ENCODE data around the gene ANKRD6.

The ANKRD6 gene

GRCh38 chr6:89436226-89436625 is 3.3 kb downstream of the ANKRD6 start:
- no peak for DNase-seq
- H3K36me3 Mint-ChIP-seq (ENCODE audit: low read depth): peaks cover 2% of the 10 kb centered on the region
- H3K27ac Mint-ChIP-seq: no peak overlapping the region
- H3K4me3 Mint-ChIP-seq: no peak overlapping the region
- peaks cover 23% of the 10 kb centered on the region for H3K4me1 Mint-ChIP-seq (ENCODE audit: low read depth)
- H3K9me3 Mint-ChIP-seq: no peaks in the 10 kb centered on the region
- H3K27me3 Mint-ChIP-seq: peaks cover 3% of the 10 kb centered on the region

- Mint-ChIP-seq H3K36me3 (ENCODE audit: low read depth) (peaks cover 2% of the 10 kb centered on the region), H3K27me3 (peaks cover 3% of the 10 kb centered on the region), H3K9me3 (no peaks in the 10 kb centered on the region), H3K4me3 (no peak overlapping the region), H3K27ac (no peak overlapping the region), H3K4me1 (ENCODE audit: low read depth) (peaks cover 13% of the 10 kb centered on the region)
- no peak for DNase-seq
Measured at GRCh38 chr6:89438248-89438647, 5.3 kb downstream of the ANKRD6 start.

GRCh38 chr6:89439014-89439413 is 6.1 kb downstream of the ANKRD6 start:
- H3K9me3 Mint-ChIP-seq: no peaks in the 10 kb centered on the region
- H3K36me3 Mint-ChIP-seq (ENCODE audit: low read depth): no peaks in the 10 kb centered on the region
- DNase-seq: no peak
- H3K4me3 Mint-ChIP-seq: no peak overlapping the region
- H3K27me3 Mint-ChIP-seq: no peaks in the 10 kb centered on the region
- H3K4me1 Mint-ChIP-seq (ENCODE audit: low read depth): peaks cover 9% of the 10 kb centered on the region
- no peak overlapping the region for H3K27ac Mint-ChIP-seq

- DNase-seq: no peak
- H3K4me3 Mint-ChIP-seq: no peak overlapping the region
- no peaks in the 10 kb centered on the region for H3K27me3 Mint-ChIP-seq
- H3K36me3 Mint-ChIP-seq (ENCODE audit: low read depth): no peaks in the 10 kb centered on the region
- H3K27ac Mint-ChIP-seq: no peak overlapping the region
- no peaks in the 10 kb centered on the region for H3K9me3 Mint-ChIP-seq
- peaks cover 4% of the 10 kb centered on the region for H3K4me1 Mint-ChIP-seq (ENCODE audit: low read depth)
Measured at GRCh38 chr6:89440200-89440599, 7.2 kb downstream of the ANKRD6 start.

GRCh38 chr6:89443658-89444057 is 10.7 kb downstream of the ANKRD6 start:
- no peaks in the 10 kb centered on the region for H3K36me3 Mint-ChIP-seq (ENCODE audit: low read depth)
- no peaks in the 10 kb centered on the region for H3K4me1 Mint-ChIP-seq (ENCODE audit: low read depth)
- H3K4me3 Mint-ChIP-seq: no peak overlapping the region
- no peaks in the 10 kb centered on the region for H3K9me3 Mint-ChIP-seq
- no peak overlapping the region for H3K27ac Mint-ChIP-seq
- DNase-seq: no peak
- no peaks in the 10 kb centered on the region for H3K27me3 Mint-ChIP-seq

GRCh38 chr6:89449193-89449592 is 16.2 kb downstream of the ANKRD6 start:
- Mint-ChIP-seq H3K4me1 (ENCODE audit: low read depth) (no peaks in the 10 kb centered on the region), H3K27me3 (no peaks in the 10 kb centered on the region), H3K4me3 (no peak overlapping the region), H3K27ac (no peak overlapping the region), H3K9me3 (no peaks in the 10 kb centered on the region), H3K36me3 (ENCODE audit: low read depth) (no peaks in the 10 kb centered on the region)
- DNase-seq: no peak

- H3K36me3 Mint-ChIP-seq (ENCODE audit: low read depth): no peaks in the 10 kb centered on the region
- no peak overlapping the region for H3K27ac Mint-ChIP-seq
- no peak for DNase-seq
- no peaks in the 10 kb centered on the region for H3K4me1 Mint-ChIP-seq (ENCODE audit: low read depth)
- H3K9me3 Mint-ChIP-seq: peaks cover 3% of the 10 kb centered on the region
- H3K4me3 Mint-ChIP-seq: no peak overlapping the region
- H3K27me3 Mint-ChIP-seq: no peaks in the 10 kb centered on the region
Measured at GRCh38 chr6:89452281-89452680, 19.3 kb downstream of the ANKRD6 start.

- Mint-ChIP-seq H3K36me3 (ENCODE audit: low read depth) (no peaks in the 10 kb centered on the region), H3K27ac (no peak overlapping the region), H3K4me3 (no peak overlapping the region), H3K27me3 (no peaks in the 10 kb centered on the region), H3K4me1 (ENCODE audit: low read depth) (no peaks in the 10 kb centered on the region), H3K9me3 (peaks cover 3% of the 10 kb centered on the region)
- no peak for DNase-seq
Measured at GRCh38 chr6:89454300-89454699, 21.3 kb downstream of the ANKRD6 start.

- no peak overlapping the region for H3K27ac Mint-ChIP-seq
- H3K9me3 Mint-ChIP-seq: peaks cover 3% of the 10 kb centered on the region
- no peaks in the 10 kb centered on the region for H3K36me3 Mint-ChIP-seq (ENCODE audit: low read depth)
Measured at GRCh38 chr6:89458704-89459103, 25.8 kb downstream of the ANKRD6 start.

GRCh38 chr6:89459501-89459900 is 26.5 kb downstream of the ANKRD6 start:
- H3K4me1 Mint-ChIP-seq (ENCODE audit: low read depth): no peaks in the 10 kb centered on the region
- no peaks in the 10 kb centered on the region for H3K27me3 Mint-ChIP-seq
- no peak for DNase-seq
- peaks cover 3% of the 10 kb centered on the region for H3K9me3 Mint-ChIP-seq
- no peaks in the 10 kb centered on the region for H3K36me3 Mint-ChIP-seq (ENCODE audit: low read depth)
- no peak overlapping the region for H3K27ac Mint-ChIP-seq
- no peak overlapping the region for H3K4me3 Mint-ChIP-seq

More at GRCh38 chr6:89458704-89459103, 25.8 kb downstream of the ANKRD6 start:
- H3K4me1 Mint-ChIP-seq (ENCODE audit: low read depth): no peaks in the 10 kb centered on the region
- DNase-seq: no peak
- no peak overlapping the region for H3K4me3 Mint-ChIP-seq
- no peaks in the 10 kb centered on the region for H3K27me3 Mint-ChIP-seq

- Mint-ChIP-seq H3K27me3 (no peaks in the 10 kb centered on the region), H3K27ac (no peak overlapping the region), H3K4me1 (ENCODE audit: low read depth) (no peaks in the 10 kb centered on the region), H3K36me3 (ENCODE audit: low read depth) (no peaks in the 10 kb centered on the region), H3K4me3 (no peak overlapping the region), H3K9me3 (peaks cover 3% of the 10 kb centered on the region)
- no peak for DNase-seq
Measured at GRCh38 chr6:89460713-89461112, 27.8 kb downstream of the ANKRD6 start.

- no peak for DNase-seq
- no peaks in the 10 kb centered on the region for H3K36me3 Mint-ChIP-seq (ENCODE audit: low read depth)
- H3K4me1 Mint-ChIP-seq (ENCODE audit: low read depth): no peaks in the 10 kb centered on the region
Measured at GRCh38 chr6:89462503-89462902, 29.6 kb downstream of the ANKRD6 start.

GRCh38 chr6:89464295-89464694 is 31.3 kb downstream of the ANKRD6 start:
- Mint-ChIP-seq H3K27ac (no peak overlapping the region), H3K9me3 (no peaks in the 10 kb centered on the region), H3K27me3 (no peaks in the 10 kb centered on the region), H3K4me3 (no peak overlapping the region), H3K36me3 (ENCODE audit: low read depth) (no peaks in the 10 kb centered on the region), H3K4me1 (ENCODE audit: low read depth) (no peaks in the 10 kb centered on the region)
- DNase-seq: no peak

More at GRCh38 chr6:89462503-89462902, 29.6 kb downstream of the ANKRD6 start:
- Mint-ChIP-seq H3K27ac (no peak overlapping the region), H3K27me3 (no peaks in the 10 kb centered on the region), H3K9me3 (no peaks in the 10 kb centered on the region), H3K4me3 (no peak overlapping the region)

GRCh38 chr6:89467437-89467836 is 34.5 kb downstream of the ANKRD6 start:
- Mint-ChIP-seq H3K36me3 (ENCODE audit: low read depth) (no peaks in the 10 kb centered on the region), H3K9me3 (no peaks in the 10 kb centered on the region), H3K27ac (no peak overlapping the region), H3K4me1 (ENCODE audit: low read depth) (no peaks in the 10 kb centered on the region), H3K4me3 (no peak overlapping the region), H3K27me3 (no peaks in the 10 kb centered on the region)
- DNase-seq: no peak

- Mint-ChIP-seq H3K4me3 (no peak overlapping the region), H3K27ac (no peak overlapping the region), H3K9me3 (no peaks in the 10 kb centered on the region), H3K4me1 (ENCODE audit: low read depth) (peaks cover 3% of the 10 kb centered on the region), H3K27me3 (no peaks in the 10 kb centered on the region), H3K36me3 (ENCODE audit: low read depth) (no peaks in the 10 kb centered on the region)
- no peak for DNase-seq
Measured at GRCh38 chr6:89468998-89469397, 36.0 kb downstream of the ANKRD6 start.

GRCh38 chr6:89471287-89471867 is 38.4 kb downstream of the ANKRD6 start:
- Mint-ChIP-seq H3K4me1 (ENCODE audit: low read depth) (peaks cover 19% of the 10 kb centered on the region), H3K36me3 (ENCODE audit: low read depth) (no peaks in the 10 kb centered on the region), H3K4me3 (no peak overlapping the region), H3K9me3 (no peaks in the 10 kb centered on the region), H3K27ac (no peak overlapping the region), H3K27me3 (no peaks in the 10 kb centered on the region)
- no peak for DNase-seq

All from activated T-cell treated with anti-CD3 and anti-CD28 coated beads, Interleukin-2, amount 50 U/mL, for 24 hours (primary cell).